ENCODE results near the gene LMO1.

Gene LMO1

GRCh38 chr11:8266246-8267241 lies 2.9 kb upstream of the LMO1 start:
- no peak for DNase-seq (ENCODE audit: low read depth in 4 of 4, low spot score in 1 of 4)

- DNase-seq (ENCODE audit: low read depth in 4 of 4, low spot score in 1 of 4) = no peak
Observed at GRCh38 chr11:8265681-8266241, 2.1 kb upstream of the LMO1 start.

GRCh38 chr11:8263109-8263768 lies 439 bp downstream of the LMO1 start:
- no peak for DNase-seq (ENCODE audit: low read depth in 4 of 4, low spot score in 1 of 4)

DNA sequence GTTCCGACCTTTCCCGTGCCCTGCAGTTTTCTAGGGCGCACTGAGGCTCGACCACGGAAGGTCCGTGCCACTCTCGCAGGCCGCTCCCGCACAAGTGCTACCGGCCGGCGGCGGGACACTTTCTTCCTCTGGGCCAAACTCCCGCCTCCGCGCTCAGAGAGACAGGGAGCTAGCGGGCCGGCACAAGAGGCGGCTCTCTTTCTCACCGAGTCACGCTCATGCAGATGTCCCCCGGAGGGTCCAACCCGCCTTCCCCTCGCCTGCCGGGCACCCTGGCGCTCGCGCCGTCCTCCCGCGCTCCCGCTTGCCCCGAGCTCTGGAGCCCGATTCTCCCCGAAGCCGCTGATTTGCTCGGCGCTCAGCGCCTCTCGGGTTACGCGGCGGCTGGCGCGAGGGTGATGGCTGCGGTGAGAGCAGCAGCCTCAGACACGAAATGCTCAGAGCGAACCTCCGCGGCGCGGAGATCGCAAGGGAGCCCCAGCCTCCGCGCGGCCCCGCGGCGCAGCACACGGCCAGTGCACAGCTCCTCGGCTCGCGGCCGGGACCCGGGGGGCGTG lies 1.0 kb downstream of the LMO1 start:
- DNase-seq (ENCODE audit: low read depth in 4 of 4, low spot score in 1 of 4) = peak in 1 of 4 experiments; percentile 28

- DNase-seq (ENCODE audit: low read depth in 4 of 4, low spot score in 1 of 4) = no peak
Observed at GRCh38 chr11:8261921-8262551, 1.6 kb downstream of the LMO1 start.

- no peak for DNase-seq (ENCODE audit: low read depth in 4 of 4, low spot score in 1 of 4)
Observed at GRCh38 chr11:8261291-8261690, 2.4 kb downstream of the LMO1 start.

- no peak for DNase-seq (ENCODE audit: low read depth in 4 of 4, low spot score in 1 of 4)
Observed at GRCh38 chr11:8260202-8260966, 3.3 kb downstream of the LMO1 start.

GRCh38 chr11:8259306-8259959 lies 4.2 kb downstream of the LMO1 start:
- DNase-seq (ENCODE audit: low read depth in 4 of 4, low spot score in 1 of 4) = no peak

DNA sequence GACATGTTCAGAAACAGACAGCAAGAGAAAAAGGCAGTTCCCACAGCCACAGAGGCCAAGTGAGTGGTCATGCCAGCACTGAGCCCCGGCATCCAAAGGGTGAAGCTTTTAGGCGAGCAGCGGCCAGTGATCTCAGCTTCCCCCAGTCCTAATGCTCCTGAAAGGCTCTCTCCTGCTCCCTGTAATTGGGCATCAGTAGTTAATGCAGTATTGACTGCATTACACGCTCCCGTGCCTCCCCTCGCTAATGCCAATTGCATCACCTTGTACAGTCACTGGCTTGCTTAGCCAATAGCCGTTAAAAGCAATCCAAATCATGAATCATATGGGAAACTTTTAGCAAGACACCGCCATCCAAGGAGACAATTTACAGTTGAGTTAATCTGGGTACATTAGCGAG lies 4.9 kb downstream of the LMO1 start:
- DNase-seq (ENCODE audit: low read depth in 4 of 4, low spot score in 1 of 4) = no peak

- DNase-seq (ENCODE audit: low read depth in 4 of 4, low spot score in 1 of 4) = no peak
Observed at GRCh38 chr11:8258289-8258688, 5.4 kb downstream of the LMO1 start.

DNA sequence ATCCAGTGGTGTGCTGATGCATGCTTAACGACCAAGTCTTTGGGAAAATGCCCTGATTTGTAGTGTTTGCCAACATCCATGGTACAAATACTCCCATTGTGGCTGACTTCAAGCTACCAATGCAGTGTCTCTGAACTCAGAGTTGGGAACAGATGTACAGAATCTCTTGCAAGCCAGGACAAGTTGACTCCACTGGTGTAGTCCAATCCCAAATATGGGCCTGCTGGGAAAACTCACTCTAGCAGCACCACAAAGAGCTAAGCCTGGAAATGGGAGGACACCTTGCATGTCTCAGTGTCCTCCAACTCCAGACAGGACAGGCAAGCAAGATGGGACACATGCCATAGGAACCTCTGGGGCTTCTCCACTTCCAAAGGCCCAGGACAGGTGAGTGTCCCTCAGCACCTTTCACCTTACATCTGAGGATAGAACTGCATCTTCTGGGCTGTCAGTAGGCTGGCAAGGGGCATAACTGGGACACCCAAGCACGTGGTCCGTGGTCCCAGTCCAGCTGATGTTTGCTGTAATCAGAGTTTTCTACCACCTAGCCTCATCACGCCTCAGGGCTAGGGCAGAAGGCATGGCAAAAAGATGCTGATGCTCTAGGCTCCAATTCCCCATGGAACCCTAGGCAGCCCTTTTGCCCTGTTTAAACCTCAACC lies 6.5 kb downstream of the LMO1 start:
- no peak for DNase-seq (ENCODE audit: low read depth in 4 of 4, low spot score in 1 of 4)

GRCh38 chr11:8256271-8257002 lies 7.2 kb downstream of the LMO1 start:
- DNase-seq (ENCODE audit: low read depth in 4 of 4, low spot score in 1 of 4) = no peak

DNA sequence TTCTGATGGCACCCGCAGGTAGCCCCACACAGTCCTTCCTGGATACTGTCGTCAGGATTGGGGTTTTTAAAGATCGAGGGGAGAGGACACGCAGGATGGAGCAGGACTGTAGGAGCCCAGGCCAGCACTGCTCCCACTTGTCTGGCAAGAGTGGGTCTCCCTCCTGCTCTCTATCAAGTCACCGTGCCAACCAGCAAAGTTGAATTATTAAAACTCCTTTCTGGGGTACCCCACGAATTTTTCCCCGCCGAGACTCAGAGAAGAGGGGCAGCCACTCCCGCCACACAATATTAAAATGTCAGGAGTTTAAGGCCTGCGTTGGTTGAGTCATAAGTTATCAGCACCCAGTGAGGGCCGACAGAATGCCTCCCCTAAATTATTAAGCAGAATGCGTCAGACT lies 10.1 kb downstream of the LMO1 start:
- no peak for DNase-seq (ENCODE audit: low read depth in 4 of 4, low spot score in 1 of 4)

GRCh38 chr11:8252946-8253345 lies 10.7 kb downstream of the LMO1 start:
- no peak for DNase-seq (ENCODE audit: low read depth in 4 of 4, low spot score in 1 of 4)

GRCh38 chr11:8252388-8252787 lies 11.3 kb downstream of the LMO1 start:
- no peak for DNase-seq (ENCODE audit: low read depth in 4 of 4, low spot score in 1 of 4)

- DNase-seq (ENCODE audit: low read depth in 4 of 4, low spot score in 1 of 4) = no peak
Observed at GRCh38 chr11:8251616-8252295, 11.9 kb downstream of the LMO1 start.

GRCh38 chr11:8250981-8251615 lies 12.6 kb downstream of the LMO1 start:
- no peak for DNase-seq (ENCODE audit: low read depth in 4 of 4, low spot score in 1 of 4)

DNA sequence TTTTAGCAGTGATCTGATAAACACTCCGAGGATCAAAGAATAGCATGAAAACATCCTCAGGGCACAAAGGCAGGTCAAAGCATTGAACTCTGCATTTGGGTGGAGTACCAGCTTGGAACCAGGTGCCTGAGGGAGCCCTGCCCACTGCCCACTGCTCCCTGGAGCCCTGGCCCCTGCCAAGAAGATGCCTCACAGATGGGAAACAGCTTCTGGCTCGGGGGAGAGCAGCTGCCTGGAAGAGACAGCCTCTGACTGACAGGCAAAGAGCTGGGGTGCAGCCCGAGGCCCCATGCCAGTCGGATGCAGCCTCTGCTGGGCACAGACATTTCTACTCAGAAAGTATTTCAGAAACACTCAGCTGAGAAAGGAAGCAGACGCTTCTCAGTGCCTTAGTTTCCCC lies 13.2 kb downstream of the LMO1 start:
- no peak for DNase-seq (ENCODE audit: low read depth in 4 of 4, low spot score in 1 of 4)

All from stimulated activated CD4-positive, alpha-beta T cell treated with anti-CD3 and anti-CD28 coated beads, Interleukin-1b, Interleukin-23, amount 100 ng/mL, for 24 hours (primary cell).